ENCODE measurements around the gene C1orf74.

GRCh38 chr1:209761011-209761635 is 23.2 kb downstream of the C1orf74 start:
- TF ChIP-seq EGR1 (IDR thresholded peaks at IDR 0.05) = no peak
- TF ChIP-seq CREB1 (IDR thresholded peaks at IDR 0.05; ENCODE audit: low read depth) = no peak
- TF ChIP-seq FOXM1 (IDR thresholded peaks at IDR 0.05; ENCODE audit: borderline replicate concordance, low read depth) = no peak
- TF ChIP-seq TCF12 (IDR thresholded peaks at IDR 0.05; ENCODE audit: low read depth) = no peak
- no peak for TF ChIP-seq USF1 (IDR thresholded peaks at IDR 0.05)
- no peak for TF ChIP-seq EP300 (IDR thresholded peaks at IDR 0.05; ENCODE audit: borderline replicate concordance)
- no peak for TF ChIP-seq NFIC (IDR thresholded peaks at IDR 0.05)
- TF ChIP-seq TEAD4 (IDR thresholded peaks at IDR 0.05) = no peak
- TF ChIP-seq MAX (IDR thresholded peaks at IDR 0.05) = no peak
- no peak for TF ChIP-seq YY1 (IDR thresholded peaks at IDR 0.05; ENCODE audit: low read depth)
- TF ChIP-seq REST (IDR thresholded peaks at IDR 0.05; ENCODE audit: low read depth) = no peak
- TF ChIP-seq CEBPB (IDR thresholded peaks at IDR 0.05) = no peak
- no peak for TF ChIP-seq RAD21 (IDR thresholded peaks at IDR 0.05; ENCODE audit: low read depth)
